ENCODE measurements around the gene MFF.
"Not testable (repeated sequence)": the region's sequence is repeated elsewhere in the genome, so short reads cannot be mapped to it uniquely, and the experiment has no call there.

MFF gene

DNA sequence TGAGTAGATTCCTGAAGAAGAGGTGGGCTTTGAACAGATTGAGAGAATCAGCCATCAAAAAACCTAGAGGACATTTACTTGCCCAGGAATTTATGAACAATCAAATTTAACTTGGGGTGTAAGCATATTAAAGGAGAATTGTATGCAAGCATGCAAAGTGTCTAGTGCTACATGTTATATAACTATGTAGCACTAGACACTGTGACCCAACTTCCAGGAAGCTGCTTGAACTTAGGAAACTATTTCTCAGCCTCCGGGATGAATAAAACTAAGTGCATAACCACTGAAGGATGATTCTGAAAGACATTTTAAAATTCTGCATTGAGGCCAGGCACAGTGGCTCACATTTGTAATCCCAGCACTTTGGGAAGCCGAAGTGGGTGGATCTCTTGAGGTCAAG lies 12.4 kb downstream of the MFF start:
- no peak for ATAC-seq
- DNase-seq = no peak

DNA sequence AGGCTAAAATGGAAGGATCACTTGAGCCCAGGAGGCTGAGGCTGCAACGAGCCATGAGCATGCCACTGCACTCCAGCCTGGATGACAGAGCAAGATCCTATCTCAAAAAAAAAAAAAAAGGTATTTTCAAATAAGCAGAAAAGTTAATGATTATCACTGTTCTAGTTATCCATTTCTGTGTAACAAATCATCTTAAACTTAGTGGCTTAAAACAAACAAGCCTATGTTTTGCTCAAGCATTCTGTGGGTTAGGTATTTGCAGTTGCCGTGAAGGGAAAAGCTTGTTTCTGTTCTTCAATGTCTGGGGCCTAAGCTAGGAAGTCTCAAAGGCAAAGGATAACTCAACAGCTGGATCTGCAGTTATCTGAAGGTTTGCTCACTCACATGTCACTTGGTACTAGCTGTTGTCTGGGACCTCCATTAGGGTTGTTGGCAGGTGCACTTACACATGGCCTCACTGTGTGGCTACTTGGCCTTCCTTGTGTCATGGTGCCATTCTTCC lies 14.1 kb downstream of the MFF start:
- DNase-seq (no peak), ATAC-seq (no peak)

DNA sequence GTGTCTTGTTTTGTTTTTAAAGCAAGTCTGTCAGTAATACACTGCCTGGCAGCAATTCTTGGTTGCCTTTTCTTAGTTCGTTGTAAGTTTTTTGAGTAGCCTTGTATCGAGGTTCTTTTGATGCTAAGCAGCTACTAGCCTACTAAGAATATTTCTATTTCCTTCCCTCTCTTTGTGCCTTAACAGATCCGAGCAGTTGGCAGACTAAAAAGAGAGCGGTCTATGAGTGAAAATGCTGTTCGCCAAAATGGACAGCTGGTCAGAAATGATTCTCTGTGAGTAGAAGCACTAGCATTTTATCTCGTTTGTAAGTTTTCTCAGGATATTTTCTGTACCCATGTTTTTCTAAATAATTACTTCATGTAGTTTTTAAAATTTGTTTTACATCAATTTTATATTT lies 15.1 kb downstream of the MFF start:
- ATAC-seq = no peak
- no peak for DNase-seq

DNA sequence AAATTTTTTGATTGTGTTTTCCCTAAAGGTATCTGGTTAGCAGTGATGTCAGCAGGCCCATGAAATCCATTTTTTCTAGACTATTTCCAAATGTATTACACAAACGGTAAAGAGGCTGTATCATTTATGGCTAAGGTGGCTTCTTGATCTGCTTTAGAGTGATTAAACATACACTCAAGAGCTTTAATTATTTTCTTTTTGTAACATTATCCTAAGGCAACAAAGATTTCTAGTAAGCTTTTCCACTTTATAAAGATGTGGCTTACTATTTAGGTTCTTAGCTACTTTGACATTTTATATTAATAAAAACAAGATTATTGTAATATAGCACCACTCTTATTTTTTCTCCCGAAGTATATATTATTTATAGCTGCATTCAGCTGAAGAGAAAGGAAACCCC lies 16.5 kb downstream of the MFF start:
- no peak for DNase-seq
- no peak for ATAC-seq

DNA sequence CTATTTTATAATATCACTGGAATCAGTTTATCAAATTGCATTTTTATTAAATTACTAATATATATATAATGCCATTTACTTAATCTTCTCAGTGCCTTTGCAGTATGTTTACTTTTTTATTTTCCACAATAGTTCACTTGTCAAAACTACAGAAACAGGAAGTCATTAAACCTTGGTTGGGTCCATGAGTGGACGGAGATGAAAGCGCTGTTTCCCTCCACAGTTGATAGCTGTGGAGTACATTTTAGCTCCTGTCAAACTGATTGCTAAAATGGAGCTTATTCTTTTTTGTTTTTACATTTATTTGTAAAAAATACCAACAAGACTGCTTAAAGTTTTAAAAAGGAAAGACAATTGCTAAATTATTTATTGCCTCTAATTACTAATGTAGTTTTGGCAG lies 19.2 kb downstream of the MFF start:
- DNase-seq (no peak), ATAC-seq (no peak)

DNA sequence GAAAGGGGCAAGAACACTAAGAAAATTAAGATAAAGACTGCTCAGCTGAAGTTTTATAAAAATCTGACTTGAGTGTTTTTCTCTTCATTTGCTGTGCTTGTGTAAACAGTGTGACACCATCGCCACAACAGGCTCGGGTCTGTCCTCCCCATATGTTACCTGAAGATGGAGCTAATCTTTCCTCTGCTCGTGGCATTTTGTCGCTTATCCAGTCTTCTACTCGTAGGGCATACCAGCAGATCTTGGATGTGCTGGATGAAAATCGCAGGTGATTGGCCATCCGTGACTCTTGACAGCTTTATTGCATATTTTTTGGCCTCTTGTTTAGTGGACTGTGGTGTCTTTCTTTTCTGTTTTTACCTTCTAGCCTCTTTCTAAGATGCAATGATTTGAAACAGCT lies 22.1 kb downstream of the MFF start:
- ATAC-seq = no peak
- DNase-seq = no peak

DNA sequence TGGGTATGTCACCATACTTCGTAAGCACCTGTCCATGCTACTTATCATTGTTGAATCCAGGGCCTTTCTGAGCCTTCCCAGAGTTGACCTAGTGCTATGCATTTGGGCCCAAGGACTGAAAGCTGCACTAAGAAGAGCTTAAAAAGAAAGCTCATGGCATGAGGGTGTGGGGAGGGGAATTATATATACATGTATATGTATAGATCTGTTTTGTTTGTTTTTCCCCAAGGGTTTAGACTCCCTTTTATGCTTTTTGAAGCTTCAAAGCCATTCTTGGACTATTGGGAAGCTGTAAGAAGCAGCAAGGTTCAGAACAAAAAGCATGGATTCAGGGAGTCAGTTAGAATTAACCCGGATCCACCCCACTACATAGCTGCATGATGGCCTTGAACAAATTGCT lies 23.3 kb downstream of the MFF start:
- ATAC-seq (no peak), DNase-seq (no peak)

DNA sequence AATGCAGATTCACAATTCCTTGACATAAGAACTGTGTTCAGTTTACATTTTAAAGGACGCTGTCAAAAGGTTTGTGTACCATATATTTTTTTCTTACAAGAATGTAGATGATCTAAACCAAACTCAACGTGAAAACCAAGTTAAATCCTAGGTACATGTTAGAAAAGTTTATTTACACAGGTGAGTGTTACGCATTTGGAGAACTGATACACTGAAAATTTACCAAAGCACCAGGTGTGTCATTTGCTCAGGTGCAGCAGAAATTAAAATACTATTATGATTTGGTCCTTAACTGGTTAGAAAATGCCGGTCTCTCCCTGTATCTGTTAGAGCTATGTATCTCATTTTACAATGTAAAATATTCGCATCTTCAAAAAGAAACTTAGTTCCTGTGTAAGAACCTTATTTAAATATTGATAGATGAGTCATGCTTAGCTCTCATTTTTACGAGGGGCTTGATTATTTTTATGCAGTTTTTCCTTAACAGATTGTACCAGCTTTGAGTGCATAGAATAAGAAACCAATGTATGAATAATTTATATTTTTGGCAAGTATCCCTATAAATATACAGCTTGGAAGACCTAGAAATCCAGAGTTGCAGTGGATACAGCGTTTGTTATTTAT lies 25.1 kb downstream of the MFF start:
- DNase-seq (no peak), ATAC-seq (no peak)

DNA sequence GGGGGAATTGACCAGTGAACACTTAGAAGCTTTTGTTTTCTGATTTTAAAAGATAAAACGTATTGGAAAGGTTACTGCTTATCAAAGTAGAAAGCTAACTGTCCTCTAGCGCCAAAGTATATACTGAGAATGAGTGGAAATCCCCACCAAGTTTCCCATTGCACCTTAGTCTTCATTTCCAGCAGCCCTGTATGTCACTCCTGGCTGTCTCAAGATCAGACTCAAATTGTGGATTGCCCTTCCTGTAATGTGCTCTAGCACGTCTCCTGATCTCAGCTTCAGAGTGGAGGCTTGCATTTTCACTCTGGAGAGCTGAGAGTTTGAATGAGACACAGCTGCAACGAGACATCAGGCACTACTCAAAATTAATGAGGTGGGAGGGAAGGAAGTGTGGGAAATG lies 26.6 kb downstream of the MFF start:
- DNase-seq (no peak), ATAC-seq (peak; percentile 85)

DNA sequence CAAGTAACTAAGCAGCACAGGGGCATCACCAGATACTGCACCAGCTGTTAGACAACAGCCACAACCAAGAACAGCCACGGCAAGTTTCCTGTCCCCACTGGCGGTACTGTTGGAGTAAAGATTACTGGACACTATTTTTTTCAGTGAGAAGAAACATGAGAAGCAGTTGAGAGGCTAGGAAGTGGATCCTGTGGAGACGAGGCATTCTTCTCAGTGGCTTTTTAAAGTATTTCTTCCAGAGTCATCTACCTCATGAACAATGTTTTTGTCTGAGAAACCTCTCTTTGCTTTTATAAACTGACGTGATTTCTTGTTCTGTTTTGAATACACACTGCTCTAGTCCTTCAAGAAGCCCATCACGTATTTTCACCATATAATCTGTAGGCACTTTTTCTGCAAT lies 35.3 kb downstream of the MFF start:
- no peak for ATAC-seq

DNA sequence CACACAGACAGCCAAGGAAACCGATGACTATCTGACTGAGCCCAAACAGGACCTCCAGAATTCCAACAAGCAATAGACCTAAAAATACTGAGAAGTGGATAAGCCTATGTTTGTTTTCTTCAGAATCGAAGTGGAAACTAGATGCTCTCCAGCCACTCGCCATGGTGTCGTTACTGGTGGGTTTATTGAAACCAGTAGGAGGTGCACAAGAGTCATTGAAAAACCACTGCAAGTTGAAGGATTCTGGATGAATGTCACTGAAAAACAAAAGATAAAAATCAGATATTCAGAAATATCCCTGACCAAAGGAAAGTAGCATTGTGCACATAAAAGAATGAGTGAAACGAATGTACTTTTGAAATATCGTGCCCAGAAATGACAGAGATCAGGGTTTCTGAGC lies 38.7 kb downstream of the MFF start:
- DNase-seq (no peak), ATAC-seq (no peak)

More for the DNA sequence above, 35.3 kb downstream of the MFF start:
- no peak for DNase-seq

DNA sequence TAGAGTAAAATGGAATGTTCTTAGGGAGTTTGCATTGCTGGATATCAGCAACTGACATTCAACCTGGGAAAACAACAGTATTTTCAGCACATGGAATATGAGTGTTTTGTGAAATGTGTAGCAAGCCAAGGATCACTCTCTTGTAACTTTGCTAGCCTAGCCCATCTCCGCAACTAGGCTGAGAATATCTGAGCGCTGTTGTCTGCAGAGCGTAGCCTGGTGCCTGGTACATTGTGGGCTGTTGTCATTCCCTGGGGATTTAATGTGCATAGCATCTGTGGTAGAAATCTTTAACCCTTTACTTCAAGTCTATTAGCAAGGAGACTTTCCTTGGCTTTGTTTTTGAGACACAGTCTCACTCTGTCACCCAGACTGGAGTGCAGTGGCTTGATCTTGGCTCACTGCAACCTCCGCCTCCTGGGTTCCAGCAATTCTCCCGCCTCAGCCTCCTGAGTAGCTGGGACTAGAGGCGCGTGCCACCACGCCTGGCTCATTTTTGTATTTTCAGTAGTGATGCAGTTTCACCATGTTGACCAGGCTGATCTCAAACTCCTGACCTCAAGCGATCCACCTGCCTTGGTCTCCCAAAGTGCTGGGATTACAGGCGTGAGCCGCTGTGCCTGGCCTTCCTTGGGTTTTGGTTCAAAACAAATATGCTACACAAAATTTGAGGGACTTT lies 39.7 kb downstream of the MFF start:
- ATAC-seq, DNase-seq: not testable (repeated sequence)

DNA sequence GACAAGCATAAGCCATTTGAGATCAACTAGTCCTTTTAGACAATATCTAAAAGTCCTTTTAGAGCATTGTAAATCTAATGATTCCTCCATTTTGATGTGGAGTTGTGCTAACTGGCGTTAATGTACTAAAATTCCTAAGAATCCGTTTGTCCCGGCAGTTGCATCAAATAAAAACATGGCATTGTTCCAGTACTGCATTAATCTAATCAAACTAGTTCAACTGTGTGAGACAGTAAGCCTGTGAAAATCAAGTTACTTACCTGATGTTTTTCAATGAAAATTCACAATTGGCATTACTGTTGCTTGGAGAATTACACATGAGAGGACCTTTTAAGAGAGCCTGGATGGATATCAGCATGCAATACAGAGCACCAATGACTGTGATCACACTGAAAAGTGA lies 40.8 kb downstream of the MFF start:
- ATAC-seq (no peak), DNase-seq (no peak)

DNA sequence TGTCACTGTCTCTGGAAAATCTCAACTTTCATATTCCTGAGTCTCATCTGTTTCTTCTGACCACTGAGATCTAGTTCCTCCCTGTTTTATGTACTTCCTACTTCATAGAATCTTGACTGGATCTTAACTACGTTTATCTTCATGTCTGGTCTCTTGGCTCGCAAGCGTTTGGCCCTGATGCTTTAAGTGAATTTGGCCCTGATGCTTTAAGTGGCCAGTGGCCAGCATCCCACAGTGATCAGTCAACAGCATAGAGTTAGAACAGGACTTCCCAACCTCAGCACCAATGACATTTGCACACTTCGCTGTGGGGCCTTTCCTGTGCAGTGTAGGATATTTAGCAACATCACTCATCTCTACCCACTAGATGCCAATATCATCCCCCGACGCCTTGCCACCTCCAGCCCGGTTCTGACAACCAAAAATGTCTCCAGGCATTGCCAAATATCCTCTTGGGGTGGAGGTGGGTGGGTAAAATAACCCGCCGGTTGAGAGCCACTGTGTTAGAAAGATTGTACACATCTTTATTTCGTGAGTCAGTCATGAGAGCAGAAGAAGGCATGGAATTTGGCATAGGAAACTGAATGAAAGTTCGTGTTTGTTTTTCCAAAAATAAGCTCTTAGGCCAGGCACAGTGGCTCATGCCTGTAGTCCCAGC lies 41.8 kb downstream of the MFF start:
- ATAC-seq = no peak
- DNase-seq = no peak

DNA sequence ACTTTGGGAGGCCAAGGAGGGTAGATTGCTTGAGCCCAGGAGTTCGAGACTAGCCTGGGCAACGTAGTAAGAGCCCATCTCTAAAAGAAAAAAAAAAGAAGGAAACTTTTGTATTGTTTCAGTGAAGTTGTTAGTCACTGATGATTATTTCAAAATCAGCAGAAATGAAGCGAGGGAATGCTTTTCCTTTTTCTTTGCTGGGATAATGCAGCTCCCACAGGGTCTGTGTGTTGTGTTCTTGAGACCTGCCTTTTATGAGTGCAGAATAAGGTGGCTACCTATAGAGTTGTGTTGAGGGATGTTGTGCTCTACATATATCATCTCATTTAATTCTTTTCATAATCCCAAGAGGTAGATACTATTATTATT lies 42.4 kb downstream of the MFF start:
- DNase-seq = no peak
- ATAC-seq = no peak

DNA sequence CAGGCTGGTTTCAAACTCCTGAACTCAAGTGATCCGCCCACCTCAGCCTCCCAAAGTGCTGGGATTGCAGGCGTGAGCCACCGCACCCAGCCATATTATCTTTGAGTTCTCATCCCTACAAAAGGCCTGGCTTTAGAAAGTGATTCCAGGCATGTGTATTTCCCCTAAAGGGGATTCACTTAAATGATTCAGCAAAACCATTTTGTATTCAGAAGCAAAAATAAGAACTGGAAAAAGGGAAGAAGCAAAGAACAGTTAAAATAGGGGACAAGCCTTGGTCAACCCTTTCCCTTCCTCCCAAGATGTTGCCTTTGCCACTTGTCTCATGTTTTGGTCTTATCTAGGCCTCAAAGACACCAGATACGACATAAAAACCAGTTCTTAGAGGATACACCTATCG lies 43.5 kb downstream of the MFF start:
- ATAC-seq (no peak), DNase-seq (no peak)

DNA sequence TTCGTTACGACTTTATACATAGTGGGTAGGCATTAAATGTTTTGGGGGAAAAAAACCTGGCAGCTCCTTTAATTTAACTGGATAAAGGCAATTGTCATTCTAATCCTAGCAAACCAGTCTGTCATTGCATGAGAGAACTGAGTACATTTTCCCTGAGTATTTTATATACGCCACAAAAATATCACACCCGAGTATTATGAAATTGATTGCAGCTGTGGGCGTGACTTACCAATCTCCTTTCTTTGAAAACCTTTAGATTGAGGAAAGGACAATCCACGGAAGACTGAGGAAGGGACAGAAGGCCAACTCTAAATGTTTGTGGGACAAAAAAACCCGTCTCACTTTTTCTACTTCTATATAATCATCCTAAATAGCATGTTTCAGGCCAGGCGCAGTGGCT lies 45.0 kb downstream of the MFF start:
- DNase-seq = no peak
- ATAC-seq = no peak

DNA sequence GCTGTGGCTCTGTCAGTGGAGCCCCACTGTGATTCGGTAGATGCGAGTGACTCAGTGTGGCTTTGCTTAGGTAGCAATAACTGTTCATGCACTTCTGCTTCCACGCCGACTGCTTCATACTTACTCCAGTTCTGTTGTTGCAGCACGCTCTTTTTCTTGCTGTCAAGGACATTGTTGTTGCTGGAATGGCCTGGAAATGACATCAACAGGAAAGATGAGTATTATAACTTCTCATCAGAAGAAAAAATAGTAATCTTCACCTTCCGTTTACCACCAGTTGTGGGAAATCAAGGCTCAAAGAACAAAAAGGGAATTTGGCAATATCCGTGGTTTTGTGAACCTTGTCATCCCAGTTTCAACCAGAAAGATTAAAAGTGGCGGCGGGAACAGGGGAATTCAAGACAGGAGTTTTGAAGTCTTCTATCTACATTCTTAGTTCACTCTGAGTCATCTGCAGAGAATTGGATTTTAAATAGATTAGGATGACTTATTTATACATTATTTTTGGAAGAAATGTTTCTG lies 45.8 kb downstream of the MFF start:
- DNase-seq = no peak
- peak; percentile 26 for ATAC-seq

DNA sequence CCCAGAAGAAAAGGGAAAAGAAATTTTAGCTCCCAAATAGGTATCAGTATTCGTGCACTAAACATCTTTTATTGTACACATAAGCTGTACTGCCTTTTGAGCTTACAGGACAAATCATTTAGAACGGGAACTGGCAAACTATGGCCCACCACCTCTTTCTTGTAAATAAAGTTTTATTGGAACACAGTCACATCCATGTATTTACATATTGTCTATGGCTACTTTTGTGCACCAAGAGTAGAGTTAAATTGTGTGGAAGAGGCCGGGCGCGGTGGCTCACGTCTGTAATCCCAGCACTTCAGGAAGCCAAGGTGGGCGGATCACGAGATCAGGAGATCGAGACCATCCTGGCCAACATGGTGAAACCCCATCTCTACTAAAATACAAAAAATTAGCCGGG lies 48.3 kb downstream of the MFF start:
- ATAC-seq (no peak), DNase-seq (no peak)

DNA sequence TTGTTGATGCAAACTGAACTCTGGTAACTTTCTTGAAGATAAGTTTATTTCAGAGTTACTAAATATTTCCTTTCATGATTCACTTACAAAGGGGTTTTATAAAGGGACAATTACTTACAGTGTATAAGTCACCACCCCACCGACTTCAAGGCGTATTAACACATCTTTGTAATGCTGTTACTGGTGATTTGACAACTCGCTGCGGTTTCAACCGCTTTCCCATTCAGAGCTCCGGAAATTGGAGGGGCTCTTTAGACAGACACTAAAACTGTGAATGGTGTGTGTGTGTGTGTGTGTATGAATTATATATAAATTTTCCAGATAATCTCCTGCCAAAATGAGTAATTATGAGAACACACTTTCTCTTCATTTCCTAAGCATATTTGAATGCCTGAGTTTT lies 49.1 kb downstream of the MFF start:
- peak; percentile 93 for ATAC-seq
- peak; percentile 27 for DNase-seq

DNA sequence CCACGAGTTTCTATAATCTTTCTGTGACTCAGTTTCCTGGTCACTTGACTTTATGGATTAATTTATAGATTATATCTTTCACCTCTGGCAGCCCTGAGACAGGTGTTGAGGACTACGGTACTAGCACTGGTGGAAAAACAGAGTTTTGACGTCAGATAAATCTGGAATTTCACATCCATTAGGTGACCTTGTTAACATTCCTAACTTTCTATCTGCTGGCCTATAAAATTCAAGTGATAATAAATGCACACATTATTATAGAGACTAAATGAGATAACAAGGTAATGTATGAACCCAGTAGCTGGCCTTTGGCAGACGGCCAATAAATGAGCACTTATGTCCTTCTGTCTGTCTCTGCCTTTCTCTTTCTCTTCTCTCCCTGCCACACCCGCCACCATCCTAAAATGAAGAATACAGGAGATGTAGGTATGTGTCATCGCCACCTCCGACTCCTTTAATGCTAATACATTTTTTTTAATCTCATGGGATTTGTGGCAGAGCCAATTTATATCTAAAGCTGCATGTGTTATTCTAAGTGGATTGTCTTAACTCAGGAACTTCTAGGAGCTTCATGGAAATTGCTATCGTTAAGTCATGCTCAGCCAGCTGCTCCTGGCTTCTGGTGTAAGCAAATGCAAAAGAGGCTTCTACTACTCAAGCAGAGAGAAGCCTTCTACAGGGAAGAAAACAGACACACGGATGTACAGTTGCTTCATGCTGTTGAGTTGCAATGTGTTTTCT lies 51.8 kb downstream of the MFF start:
- no peak for DNase-seq
- no peak for ATAC-seq

DNA sequence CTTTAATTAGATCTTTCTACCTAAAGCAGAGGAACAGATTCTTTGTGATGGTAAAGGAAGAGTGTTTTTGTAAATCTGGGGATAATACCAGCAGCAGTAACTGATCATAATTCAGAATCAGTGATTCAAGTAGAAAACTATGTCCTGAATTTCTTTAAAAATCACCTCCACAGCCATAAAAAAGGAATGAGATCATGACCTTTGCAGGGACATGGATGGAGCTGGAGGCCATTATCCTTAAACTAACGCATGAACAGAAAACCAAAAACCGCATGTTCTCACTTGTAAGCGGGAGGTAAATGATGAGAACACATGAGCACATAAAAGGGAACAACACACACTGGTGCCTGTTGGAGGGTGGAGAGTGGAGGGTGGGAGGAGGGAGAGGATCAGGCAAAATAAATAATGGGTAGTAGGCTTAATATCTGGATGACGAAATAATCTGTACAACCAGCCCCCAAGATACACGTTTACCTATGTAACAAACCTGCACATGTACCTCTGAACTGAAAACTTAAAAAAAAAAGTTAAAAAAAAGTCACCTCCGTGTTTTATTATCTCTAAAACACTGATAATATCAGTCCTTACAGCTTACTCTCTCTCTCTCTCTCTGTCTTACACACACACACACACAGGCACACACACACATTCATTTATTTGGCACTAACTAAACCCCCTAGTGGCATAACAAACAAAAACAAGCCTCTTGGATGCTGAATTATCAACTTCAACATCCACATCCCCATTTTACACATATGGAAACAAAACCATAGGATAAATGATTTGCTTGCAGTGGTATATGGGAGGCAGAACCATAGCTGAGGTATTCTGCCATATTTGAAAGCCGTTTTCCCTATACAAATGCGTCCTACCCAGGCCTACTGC lies 52.7 kb downstream of the MFF start:
- DNase-seq (no peak), ATAC-seq (no peak)
